GOT3 (cell line): ENCODE measurements around the gene TAF4B.
A peak's percentile ranks its signal among the peaks of the same experiment; 100 is the strongest.
"Not testable (repeated sequence)": the region's sequence is repeated elsewhere in the genome, so short reads cannot be mapped to it uniquely, and the experiment has no call there.

ENCODE experiments used
- DNase-seq: peaks from one replicate; lab custom pipeline; 2025; ENCODE audit warnings: mixed read lengths; lab: John Stamatoyannopoulos, UW

Gene TAF4B

GRCh38 chr18:26226229-26227050 lies at the start of gene TAF4B:
Gene TAF4B (plus strand): TSS chr18:26226445. CDS start chr18:26226934, 489 bp downstream.
- peak; percentile 71 for DNase-seq

- DNase-seq, result no peak
Observed at GRCh38 chr18:26181343-26181826, 44.9 kb upstream of the TAF4B start.

- no peak for DNase-seq
Observed at GRCh38 chr18:26183395-26184112, 42.7 kb upstream of the TAF4B start.

GRCh38 chr18:26185267-26185666 lies 41.0 kb upstream of the TAF4B start:
- no peak for DNase-seq

GRCh38 chr18:26190506-26190905 lies 35.7 kb upstream of the TAF4B start:
- DNase-seq, result no peak

- no peak for DNase-seq
Observed at GRCh38 chr18:26192233-26192632, 34.0 kb upstream of the TAF4B start.

GRCh38 chr18:26196605-26197004 lies 29.6 kb upstream of the TAF4B start:
- DNase-seq, result no peak

- DNase-seq, result not testable (repeated sequence)
Observed at GRCh38 chr18:26202001-26202400, 24.2 kb upstream of the TAF4B start.

GRCh38 chr18:26205318-26205717 lies 20.9 kb upstream of the TAF4B start:
- no peak for DNase-seq

- DNase-seq, result no peak
Observed at GRCh38 chr18:26206488-26206887, 19.8 kb upstream of the TAF4B start.

- no peak for DNase-seq
Observed at GRCh38 chr18:26207937-26208336, 18.3 kb upstream of the TAF4B start.

- DNase-seq, result no peak
Observed at GRCh38 chr18:26208977-26209376, 17.3 kb upstream of the TAF4B start.

GRCh38 chr18:26210147-26210546 lies 16.1 kb upstream of the TAF4B start:
- DNase-seq, result no peak

GRCh38 chr18:26215247-26215970 lies 10.8 kb upstream of the TAF4B start:
- no peak for DNase-seq

GRCh38 chr18:26225022-26225693 lies 1.1 kb upstream of the TAF4B start:
- no peak for DNase-seq

GRCh38 chr18:26225915-26226228 lies 373 bp upstream of the TAF4B start:
- no peak for DNase-seq

GRCh38 chr18:26227051-26227670 lies 916 bp downstream of the TAF4B start:
- DNase-seq, result no peak

- DNase-seq, result no peak
Observed at GRCh38 chr18:26228562-26229260, 2.5 kb downstream of the TAF4B start.

GRCh38 chr18:26230497-26230896 lies 4.3 kb downstream of the TAF4B start:
- no peak for DNase-seq

GRCh38 chr18:26233208-26233607 lies 7.0 kb downstream of the TAF4B start:
- DNase-seq, result no peak

GRCh38 chr18:26237363-26237762 lies 11.1 kb downstream of the TAF4B start:
- DNase-seq, result not testable (repeated sequence)
